NCI-H526 treated with DMSO at 0.1 percent for 48 hours (cell line): ENCODE results near the gene MRPS27.

Experiments used
- DNase-seq: peaks from one replicate; lab custom pipeline; 2025; lab: John Stamatoyannopoulos, UW

The MRPS27 gene

GRCh38 chr5:72256536-72256935 is 63.5 kb downstream of the MRPS27 start:
- DNase-seq = no peak

- no peak for DNase-seq
Observed at GRCh38 chr5:72255670-72256069, 64.4 kb downstream of the MRPS27 start.

- no peak for DNase-seq
Observed at GRCh38 chr5:72255237-72255636, 64.8 kb downstream of the MRPS27 start.

- DNase-seq = no peak
Observed at GRCh38 chr5:72252574-72253155, 67.4 kb downstream of the MRPS27 start.

- DNase-seq = no peak
Observed at GRCh38 chr5:72252008-72252407, 68.0 kb downstream of the MRPS27 start.

- no peak for DNase-seq
Observed at GRCh38 chr5:72251386-72251785, 68.7 kb downstream of the MRPS27 start.

- DNase-seq = no peak
Observed at GRCh38 chr5:72248410-72248981, 71.5 kb downstream of the MRPS27 start.

- DNase-seq = no peak
Observed at GRCh38 chr5:72246954-72247442, 73.0 kb downstream of the MRPS27 start.

- no peak for DNase-seq
Observed at GRCh38 chr5:72245951-72246532, 74.0 kb downstream of the MRPS27 start.

- no peak for DNase-seq
Observed at GRCh38 chr5:72245546-72245945, 74.5 kb downstream of the MRPS27 start.

GRCh38 chr5:72244862-72245371 is 75.1 kb downstream of the MRPS27 start:
- no peak for DNase-seq

GRCh38 chr5:72243706-72244105 is 76.3 kb downstream of the MRPS27 start:
- no peak for DNase-seq

GRCh38 chr5:72242796-72243475 is 77.1 kb downstream of the MRPS27 start:
- peak; percentile 10 for DNase-seq

GRCh38 chr5:72241346-72242003 is 78.6 kb downstream of the MRPS27 start:
- peak; percentile 51 for DNase-seq

- DNase-seq = no peak
Observed at GRCh38 chr5:72238712-72239445, 81.2 kb downstream of the MRPS27 start.

GRCh38 chr5:72237879-72238278 is 82.2 kb downstream of the MRPS27 start:
- DNase-seq = no peak

- no peak for DNase-seq
Observed at GRCh38 chr5:72237415-72237814, 82.6 kb downstream of the MRPS27 start.

GRCh38 chr5:72235725-72236124 is 84.3 kb downstream of the MRPS27 start:
- no peak for DNase-seq

- no peak for DNase-seq
Observed at GRCh38 chr5:72234868-72235267, 85.2 kb downstream of the MRPS27 start.

- DNase-seq = no peak
Observed at GRCh38 chr5:72234265-72234700, 85.8 kb downstream of the MRPS27 start.

- no peak for DNase-seq
Observed at GRCh38 chr5:72233835-72234234, 86.2 kb downstream of the MRPS27 start.

- DNase-seq = no peak
Observed at GRCh38 chr5:72232838-72233237, 87.2 kb downstream of the MRPS27 start.
